ENCODE results near the gene CILP. TPM values are rescaled to one million over a fixed set of nuclear protein-coding genes. Genes with fewer than 3 reads are reported as not detected.
"Not testable (repeated sequence)": the region's sequence is repeated elsewhere in the genome, so short reads cannot be mapped to it uniquely, and the experiment has no call there.

CILP gene
- total RNA-seq, 1 donor from 2014 or later: 1.3 TPM

DNA sequence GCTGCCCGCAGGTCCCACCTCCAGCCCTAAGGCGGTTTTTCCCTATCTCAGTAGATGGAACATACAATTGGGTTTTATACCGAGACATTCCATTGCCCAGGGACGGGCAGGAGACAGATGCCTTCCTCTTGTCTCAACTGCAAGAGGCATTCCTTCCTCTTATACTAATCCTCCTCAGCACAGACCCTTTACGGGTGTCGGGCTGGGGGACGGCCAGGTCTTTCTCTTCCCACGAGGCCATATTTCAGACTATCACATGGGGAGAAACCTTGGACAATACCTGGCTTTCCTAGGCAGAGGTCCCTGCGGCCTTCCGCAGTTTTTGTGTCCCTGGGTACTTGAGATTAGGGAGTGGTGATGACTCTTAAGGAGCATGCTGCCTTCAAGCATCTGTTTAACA, 15.6 kb upstream of the CILP start:
- not testable (repeated sequence) for DNase-seq (ENCODE audit: low spot score); ATAC-seq

DNA sequence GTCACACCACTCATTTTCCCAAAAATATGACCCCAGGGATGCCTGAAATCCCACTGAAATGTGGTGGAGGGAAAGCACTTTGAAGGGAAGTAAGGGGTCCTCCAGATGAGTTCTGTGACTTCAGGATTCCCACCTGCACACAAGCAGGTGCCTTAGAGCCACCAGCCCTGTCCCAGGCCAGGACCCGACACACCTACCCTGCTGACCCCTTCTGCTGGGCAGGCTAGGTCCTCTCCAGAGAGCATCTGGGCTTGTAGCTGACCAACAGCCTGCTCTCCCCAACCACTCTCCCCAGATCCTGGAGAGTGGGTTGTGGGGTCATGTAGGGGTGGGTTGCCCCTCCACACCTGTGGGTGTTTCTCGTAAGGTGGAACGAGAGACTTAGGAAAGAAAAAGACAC, 14.9 kb upstream of the CILP start:
- no peak for ATAC-seq
- no peak for DNase-seq (ENCODE audit: low spot score)

DNA sequence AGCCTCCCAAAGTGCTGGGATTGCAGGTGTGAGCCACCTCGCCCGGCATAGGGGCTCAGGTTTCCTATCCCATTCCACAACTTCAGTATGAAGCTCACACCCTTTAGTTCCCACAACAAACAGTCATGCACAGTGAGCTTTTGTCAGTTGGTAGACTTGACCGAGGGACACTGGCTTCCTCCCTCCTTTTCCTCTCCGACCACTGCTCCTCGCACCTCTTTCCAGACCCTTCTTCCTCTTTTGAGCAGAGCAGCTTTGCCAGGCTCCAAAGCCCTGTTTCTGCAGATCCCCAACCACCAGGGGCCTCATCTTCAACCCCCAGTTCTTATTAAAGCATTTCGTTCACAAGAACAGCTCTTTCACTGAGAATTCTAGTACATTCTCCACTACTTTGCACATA, 12.7 kb upstream of the CILP start:
- DNase-seq (ENCODE audit: low spot score): no peak
- ATAC-seq: no peak

DNA sequence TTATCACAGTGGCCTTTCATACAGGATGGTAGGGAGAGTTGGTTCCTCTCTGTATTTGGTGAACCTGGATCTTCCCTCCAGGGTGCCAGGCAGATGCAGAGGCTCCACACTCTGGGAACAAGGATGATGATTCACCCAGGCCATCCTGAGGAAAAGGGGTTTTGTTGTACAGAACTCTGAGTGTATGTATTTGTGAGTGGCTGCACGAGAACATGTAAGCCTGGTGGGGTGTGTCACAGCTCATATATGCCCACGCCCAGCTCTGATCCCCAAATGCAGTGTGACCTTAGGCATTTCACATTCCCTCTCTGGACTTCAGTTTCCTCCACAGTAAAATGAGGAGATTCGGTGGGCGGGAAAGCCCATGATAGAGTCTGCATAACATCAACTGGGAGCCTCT, 11.6 kb upstream of the CILP start:
- ATAC-seq: no peak
- no peak for DNase-seq (ENCODE audit: low spot score)

DNA sequence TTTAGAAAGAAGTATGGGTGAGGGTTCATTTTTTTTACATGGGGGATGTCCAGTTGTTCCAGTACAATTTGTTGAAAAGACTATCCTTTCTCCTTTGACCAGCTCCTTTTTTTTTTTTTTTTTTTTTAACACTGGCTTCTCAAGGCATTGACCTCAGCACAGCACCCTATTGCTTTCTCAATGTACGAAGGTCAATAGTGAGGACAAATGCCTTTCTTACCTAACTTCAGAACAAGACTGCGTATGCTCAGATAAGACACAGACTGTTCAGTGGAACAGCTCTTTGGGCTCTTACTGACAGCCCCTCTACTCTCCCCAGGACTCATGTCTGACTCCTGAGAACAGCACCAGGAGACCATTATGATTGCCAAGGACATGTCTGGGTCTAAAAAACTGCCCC, 10.4 kb upstream of the CILP start:
- ATAC-seq (peak; percentile 59), DNase-seq (ENCODE audit: low spot score) (no peak)

DNA sequence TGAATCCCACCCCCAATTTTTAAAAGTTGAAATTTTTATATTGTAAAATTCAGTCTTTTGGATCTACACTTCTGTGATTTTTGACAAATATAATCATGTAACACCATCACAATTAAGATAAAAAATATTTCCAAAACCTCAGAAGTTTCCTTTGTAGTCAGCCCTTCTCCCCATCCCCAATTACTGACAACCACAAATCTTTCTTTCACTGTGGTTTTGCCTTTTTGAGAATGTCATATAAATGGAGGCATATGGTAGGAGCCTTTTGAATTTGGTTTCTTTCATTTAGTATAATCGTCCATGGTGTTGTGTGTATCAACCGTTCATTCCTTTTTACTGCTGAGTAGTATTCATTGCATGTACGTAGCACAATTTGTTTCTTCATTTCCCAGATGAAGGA, 7.9 kb upstream of the CILP start:
- DNase-seq (ENCODE audit: low spot score): no peak
- no peak for ATAC-seq

DNA sequence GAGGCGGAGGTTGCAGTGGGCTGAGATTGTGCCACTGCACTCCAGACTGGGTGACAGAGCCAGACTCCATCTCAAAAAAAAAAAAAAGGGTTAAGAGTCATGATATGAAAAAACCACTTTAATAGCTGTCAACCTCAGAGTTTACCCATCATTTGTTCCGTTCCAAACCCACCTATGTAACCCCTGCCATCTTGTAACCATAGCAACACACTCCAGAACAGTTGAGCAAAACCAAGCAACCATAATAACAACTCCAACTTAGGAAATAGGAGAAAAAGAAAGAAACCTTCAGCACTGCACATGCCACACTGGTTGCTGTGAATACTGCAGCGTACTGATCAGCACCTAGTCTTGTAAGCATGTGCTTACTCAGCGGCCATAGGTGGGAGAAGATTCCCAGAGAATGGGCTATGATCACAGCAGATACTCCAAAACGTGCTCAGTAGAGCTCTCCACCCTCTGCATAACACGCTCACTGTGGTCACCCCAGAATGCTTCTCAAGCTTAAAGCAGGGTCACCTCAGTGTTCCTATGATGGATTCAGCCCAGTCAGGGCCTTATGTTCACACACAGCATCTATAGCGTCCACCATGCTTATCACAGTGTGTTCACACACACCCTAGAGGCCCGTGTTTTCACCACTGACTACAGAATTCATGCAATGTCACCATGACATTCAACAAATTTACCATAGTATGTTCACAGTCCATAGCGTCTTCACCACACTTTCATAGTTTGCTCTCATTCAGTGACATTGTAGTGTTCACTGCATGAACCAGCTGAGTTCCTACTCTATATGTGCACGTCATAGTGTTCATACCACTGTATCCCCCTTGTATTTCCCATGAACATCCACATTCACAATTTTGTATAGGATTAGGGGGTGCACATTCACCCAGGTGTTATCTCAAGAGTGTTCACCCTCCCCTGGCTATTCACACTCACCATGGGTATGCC, 6.5 kb upstream of the CILP start:
- ATAC-seq (no peak), DNase-seq (ENCODE audit: low spot score) (no peak)

DNA sequence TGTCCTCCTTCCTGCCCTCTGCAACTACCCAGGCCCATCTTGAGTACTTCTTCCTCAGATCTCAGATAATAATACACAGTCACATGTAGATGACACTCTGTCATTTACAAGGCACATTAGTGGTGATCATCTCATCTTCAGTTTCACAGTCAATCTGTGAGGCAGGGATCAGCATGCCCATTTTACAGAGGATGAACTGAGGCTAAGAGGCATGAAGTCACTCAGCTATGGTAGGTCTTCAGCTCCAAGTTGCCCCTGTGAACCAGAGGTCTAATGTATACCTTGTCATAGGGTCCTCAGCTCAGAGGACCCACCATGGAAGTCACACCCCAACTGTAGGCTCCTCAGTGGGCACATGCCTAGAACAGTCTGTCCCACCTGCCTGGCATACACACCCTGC, 4.2 kb upstream of the CILP start:
- no peak for DNase-seq (ENCODE audit: low spot score)
- no peak for ATAC-seq

DNA sequence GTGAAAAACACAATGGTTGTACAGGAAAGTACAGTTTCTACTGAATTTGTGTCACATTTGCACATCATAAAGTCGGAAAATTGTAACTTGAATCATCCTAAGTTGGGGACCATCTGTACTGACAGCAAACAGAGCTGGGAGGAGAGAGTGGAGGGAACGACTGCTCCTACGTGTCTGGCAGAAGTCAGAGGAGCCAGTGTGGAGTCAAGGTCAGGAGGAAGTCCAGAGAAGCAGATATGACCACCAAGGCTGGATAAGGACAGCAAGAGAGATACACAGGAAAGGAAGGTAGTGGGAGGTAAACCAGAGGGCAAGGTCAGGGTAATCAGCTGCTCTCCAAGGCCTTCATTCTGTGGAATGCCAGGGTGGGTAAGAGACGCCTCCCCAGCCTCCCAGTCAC, 2.7 kb upstream of the CILP start:
- DNase-seq (ENCODE audit: low spot score) (no peak), ATAC-seq (no peak)

DNA sequence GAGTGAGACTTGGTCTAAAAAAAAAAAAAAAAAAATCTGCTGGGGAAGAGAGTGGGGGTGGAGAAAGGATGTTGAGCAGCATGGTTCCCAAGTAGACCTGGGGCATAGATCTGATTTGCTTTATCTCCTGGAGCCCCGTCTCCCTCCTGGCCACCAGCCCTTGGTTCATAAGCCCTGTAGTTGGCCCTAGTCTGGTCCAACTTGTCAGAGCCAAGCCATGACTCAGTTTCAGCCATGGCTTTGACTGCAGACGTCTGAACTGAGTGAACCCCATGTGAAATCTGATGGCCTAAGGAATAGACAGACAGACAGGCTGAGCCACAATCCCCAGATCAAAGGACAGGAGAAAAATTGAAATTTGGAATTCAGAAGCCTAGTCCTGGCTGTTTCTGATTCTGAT, 2.0 kb upstream of the CILP start:
- DNase-seq (ENCODE audit: low spot score) (no peak), ATAC-seq (no peak)

DNA sequence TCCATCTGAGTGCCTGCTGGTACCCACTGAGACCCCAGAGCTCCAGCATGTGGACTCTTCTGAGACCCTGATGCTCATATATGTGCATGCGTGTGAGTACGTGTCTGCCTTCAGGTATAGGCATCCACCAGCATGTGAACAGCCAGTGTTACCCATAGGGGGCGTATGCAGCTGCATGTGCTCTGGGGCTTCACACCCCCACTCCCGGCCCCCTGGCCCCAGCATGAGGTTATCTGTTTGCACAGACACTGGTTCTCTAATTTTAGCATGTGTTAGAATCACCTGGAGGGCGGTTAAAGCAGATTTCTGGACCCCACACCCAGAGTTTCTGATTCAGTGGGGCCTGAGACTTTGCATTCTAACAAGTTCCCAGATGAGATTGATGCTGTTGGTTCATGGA, 824 bp upstream of the CILP start:
- DNase-seq (ENCODE audit: low spot score): no peak
- ATAC-seq: peak; percentile 22

DNA sequence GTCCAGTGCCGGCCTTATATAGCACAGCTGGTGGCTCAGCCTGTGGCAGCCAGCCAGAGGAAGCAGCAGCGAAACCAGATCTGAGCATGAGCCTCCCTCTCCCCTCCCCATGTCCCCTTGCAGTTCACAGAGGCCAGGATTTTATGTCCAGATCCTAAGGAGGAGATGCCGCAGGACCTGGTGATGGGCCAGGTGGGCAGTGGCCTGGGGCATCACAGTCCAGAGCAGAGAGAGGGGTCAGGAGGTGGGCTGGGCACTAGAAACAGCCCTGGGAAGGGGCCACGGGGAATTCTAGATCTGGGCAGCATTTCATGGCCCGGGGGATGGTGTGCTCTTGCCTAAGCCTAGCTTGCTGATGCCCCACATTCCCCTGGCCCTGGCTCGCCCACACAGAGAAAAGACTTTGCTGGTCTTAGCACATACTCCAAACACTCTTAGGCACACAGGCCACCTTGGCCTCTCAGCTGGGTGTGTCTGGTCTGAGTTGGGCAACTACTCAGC, 259 bp upstream of the CILP start:
- DNase-seq (ENCODE audit: low spot score) (no peak), ATAC-seq (peak; percentile 16)

DNA sequence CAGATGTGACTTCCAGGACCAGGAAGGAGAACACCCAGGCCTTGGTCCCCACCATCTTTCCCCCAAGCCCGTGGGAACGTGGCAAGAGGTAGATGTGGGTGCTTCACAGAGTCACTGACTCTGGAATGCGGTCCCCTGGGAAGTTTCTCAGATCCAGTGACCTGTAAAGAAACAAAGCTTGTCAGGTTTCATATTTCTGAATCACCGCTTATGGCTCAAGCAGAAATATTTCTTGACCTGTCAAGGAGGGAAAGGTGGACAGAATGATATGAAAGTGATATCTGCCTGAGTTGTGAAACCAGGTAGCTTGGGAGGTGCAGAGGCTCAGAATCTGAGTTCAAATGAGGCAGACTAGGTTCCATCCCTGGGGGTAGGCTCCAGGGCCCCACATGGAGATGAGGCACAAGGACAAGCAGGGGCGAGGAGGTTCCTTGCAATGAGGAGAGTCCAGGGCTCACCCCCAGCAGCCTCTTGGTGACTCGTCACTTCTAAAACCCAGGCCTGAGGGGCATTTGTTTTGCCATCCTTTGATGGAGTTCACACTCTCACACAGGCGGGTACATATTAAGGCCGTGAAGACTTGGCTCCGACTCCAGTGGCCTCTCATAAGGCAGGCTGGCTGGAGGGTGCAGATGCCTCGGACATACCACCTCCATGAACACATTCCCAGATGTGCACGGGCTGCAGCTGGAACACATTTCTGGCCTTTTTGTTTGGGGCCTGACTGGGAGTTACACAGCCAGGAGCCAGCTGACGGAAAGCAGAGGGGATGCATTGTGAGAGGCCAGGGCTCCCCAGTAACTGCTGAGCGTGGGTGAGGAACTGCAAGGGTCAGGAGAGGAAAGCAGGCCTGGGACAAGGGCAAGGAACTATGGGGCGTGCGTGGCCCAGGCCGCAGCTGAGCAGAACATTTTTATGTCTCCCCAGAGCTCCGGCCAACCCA, 1.3 kb downstream of the CILP start:
- ATAC-seq: peak; percentile 23
- DNase-seq (ENCODE audit: low spot score): no peak

DNA sequence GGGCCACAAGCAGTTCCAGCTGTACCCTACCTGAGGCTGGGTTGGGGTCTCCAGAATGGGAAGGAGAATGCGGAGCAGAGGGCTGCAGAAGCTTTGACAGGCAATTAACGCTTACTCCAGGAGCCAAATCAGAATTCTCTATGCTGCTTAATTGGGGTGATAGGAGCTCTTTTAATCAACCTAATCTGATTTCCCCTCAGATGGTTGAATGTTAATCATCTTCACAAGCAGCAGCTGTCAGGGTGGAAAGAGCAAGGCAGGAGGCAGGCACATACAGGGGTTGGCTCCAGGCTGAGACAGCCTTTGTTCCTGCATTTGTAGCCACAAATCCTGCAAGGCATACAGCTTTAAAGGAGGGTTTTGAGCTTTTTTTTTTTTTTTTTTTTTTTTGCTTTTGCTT, 2.6 kb downstream of the CILP start:
- ATAC-seq: no peak
- no peak for DNase-seq (ENCODE audit: low spot score)

DNA sequence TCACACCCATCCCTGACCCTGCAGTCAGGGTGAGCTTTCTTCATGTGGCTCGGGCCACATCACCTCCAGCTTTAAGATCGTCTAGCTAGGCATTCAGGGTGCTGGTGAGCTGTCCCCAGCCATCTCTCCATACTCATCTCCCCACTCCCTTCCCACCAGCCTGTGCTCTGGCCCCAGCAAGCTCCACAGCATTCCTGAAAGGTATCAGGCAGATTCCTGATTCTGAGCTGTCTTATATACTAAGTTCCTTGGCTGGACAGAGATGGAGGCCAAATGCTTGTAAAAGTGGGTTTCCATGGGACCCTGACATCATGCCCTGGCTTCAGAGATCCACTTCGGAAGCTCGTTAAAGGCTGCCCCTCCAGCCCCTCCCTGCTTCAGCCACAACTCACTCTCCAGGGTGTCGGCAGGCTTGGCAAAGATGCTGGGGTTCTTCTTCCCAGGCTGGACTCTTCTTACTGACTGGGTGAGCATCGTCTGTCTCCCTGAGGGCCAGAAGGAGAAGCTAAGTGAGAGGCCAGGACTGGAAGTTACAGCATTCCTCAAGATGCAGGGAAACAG, 3.9 kb downstream of the CILP start:
- ATAC-seq: no peak
- no peak for DNase-seq (ENCODE audit: low spot score)

DNA sequence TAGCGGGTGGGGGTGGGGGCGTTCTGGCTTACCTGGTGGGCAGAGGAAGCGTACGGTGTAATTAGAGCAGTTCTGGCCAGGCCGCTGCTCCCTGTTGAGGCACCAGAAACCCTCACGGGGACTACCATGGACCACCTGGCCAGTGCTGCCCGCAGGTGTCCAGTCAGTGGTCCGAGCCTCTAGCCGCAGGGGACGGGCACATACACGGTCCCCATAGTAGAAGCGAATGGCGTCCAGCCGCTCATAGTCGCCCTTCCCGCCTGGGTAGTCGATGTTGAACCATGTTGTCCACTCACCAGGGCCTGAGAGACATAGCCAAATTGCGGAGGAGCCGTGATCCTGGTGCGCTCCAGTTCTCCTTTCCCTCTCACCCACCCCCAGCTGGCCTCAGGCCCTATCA, 4.5 kb downstream of the CILP start:
- no peak for ATAC-seq
- DNase-seq (ENCODE audit: low spot score): no peak

DNA sequence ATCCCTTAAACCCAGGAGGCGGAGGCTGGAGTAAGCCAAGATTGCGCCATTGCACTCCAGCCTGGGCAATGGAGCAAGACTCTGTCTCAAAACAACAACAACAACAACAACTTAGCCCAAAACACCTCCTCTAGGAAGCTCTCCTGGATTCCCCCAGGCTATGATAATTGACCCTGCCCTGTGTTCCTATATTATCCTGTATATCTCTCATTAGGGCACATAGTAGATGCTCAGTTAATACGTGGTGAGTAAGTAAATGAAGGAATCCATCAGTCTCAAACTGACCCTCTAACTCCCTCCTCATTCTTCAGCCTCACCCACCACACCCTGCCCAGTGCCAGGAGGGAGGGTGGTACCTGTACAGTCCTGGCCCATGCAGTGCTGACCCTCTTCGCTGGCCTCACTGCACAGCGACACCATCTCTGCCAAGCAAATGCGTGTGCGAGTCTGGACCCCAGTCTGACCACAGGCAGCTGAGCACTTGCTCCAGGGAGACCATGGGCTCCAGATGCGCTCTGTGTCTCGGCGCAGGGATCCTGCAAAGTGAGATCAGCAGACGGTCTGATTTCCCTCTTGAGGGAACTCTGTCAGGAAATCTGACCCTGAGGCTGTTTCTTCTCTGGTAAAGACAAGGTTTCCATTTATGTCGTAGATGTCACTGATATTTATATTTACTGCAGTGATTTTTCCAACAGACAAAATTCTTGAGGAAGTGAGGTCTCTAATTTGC, 6.2 kb downstream of the CILP start:
- ATAC-seq: no peak
- no peak for DNase-seq (ENCODE audit: low spot score)

DNA sequence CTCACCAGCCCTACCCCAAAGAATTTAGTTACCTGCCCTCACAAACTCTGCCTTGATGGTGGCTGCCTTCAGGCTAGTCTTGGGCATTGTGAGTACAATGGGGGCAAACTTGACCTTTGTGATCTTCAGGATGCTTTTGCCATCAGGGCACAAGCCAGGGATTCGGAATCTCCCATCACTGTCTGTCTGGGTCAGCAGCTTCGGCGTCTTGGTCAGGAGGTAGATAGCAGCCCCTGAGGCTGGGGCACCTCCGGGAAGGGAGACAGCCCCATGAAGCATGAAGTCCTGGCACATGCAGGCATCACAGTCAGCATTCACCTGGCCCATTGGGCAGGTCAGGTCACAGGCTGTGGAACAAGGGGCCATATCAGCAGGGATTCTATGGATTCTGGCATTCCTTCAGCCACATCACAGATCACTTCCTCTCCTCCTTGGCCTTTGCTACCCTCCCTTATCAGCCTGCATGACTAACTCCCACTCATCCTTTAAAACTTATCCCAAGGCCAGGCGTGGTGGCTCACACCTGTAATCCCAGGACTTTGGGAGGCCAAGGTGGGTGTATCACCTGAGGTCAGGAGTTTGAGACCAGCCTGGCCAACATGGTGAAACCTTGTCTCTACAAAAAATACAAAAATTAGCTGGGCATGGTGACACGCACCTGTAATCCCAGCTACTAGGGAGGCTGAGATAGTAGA, 6.9 kb downstream of the CILP start:
- no peak for DNase-seq (ENCODE audit: low spot score)
- ATAC-seq: no peak

DNA sequence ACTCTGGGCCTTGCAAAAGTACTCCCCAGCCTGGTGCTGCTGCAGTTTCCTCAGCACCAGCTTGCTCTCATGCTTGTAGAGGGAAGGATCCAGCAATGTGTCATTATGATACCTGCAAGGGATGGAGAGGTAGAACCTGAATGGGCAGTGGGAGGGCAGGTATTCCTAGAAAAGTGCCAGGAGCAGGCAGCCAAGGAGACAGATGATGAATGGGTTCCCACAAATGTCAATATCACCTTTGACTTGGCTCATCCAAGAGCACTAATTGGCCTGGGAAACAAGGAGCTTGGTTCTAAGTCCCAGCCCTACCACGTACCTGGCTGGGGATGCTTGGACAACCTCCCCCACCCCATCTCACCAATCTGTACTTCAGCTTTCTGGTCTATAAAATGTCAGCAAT, 9.4 kb downstream of the CILP start:
- no peak for DNase-seq (ENCODE audit: low spot score)

DNA sequence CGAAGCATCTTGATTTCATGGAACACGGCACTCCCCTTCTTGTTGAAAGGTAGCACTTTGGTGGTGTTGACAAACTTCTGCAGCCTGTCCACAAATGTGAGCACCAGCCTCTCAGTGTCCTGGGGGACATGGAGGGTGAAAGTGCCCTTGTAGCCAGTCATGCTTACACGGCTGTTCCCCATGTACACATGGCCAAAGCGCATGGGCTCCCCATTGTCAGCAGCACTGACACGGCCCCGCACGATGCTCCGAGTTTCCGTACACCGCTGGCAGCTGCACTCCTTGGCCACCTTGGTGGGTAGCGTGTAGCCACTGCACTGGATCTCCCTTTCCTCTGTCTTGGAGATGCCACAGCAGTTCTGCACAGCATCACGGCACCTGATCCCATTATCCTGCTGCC, 12.7 kb downstream of the CILP start:
- ATAC-seq (no peak), DNase-seq (ENCODE audit: low spot score) (no peak)

More for the DNA sequence above, 9.4 kb downstream of the CILP start:
- no peak for ATAC-seq

Data from left lobe of liver (tissue), 2 donors.